Glomerular endothelial cell (primary cell): ENCODE data around the gene CST4. TPM values are rescaled to one million over a fixed set of nuclear protein-coding genes. Genes with fewer than 3 reads are reported as not detected.
"Not testable (repeated sequence)": the region's sequence is repeated elsewhere in the genome, so short reads cannot be mapped to it uniquely, and the experiment has no call there.

Experiments used
- DNase-seq: peaks from one replicate; pipeline ENCODE4 v3.0.0-alpha.2; 2011; ENCODE audit warnings: low read depth, low spot score; ENCODE audit errors: extremely low read depth
- total RNA-seq: library from RNA; depleted of rRNA; stranded (reverse); fragments of >200 nt; gene quantifications from 2 replicates; pipeline ENCODE4 v1.2.3, GENCODE V29; 2015

The CST4 gene
- not detected in 2 replicates for total RNA-seq

- DNase-seq = not testable (repeated sequence)
Observed at GRCh38 chr20:23688684-23689398, at the start of gene CST4. Gene CST4, minus strand, starts transcription at chr20:23689038. Its CDS starts 69 bp downstream, at chr20:23688969.

DNA sequence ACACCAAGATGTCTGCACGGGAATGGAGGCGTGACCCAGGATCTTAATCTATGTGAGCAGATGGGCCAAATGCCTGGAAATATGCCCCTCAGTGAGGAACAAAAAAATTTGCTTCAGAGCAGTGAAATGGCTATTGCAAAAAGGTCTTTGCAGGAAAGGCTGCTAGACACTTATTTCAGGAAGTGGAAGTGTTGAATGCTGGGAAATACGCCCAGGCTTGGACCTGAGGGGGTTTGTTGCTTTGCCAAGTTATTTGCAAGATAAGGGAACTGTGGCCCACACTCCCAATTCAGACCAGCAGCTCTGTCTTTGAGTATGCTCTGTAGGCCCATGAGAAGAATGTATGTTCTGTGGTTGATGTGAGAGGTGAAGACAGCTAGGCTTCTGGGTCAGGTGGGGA lies 46.6 kb upstream of the CST4 start:
- not testable (repeated sequence) for DNase-seq

- DNase-seq = not testable (repeated sequence)
Observed at GRCh38 chr20:23734949-23735348, 46.1 kb upstream of the CST4 start.

GRCh38 chr20:23734440-23734839 lies 45.6 kb upstream of the CST4 start:
- DNase-seq = not testable (repeated sequence)

- DNase-seq = no peak
Observed at GRCh38 chr20:23727016-23727415, 38.2 kb upstream of the CST4 start.

- DNase-seq = no peak
Observed at GRCh38 chr20:23725102-23725501, 36.3 kb upstream of the CST4 start.

DNA sequence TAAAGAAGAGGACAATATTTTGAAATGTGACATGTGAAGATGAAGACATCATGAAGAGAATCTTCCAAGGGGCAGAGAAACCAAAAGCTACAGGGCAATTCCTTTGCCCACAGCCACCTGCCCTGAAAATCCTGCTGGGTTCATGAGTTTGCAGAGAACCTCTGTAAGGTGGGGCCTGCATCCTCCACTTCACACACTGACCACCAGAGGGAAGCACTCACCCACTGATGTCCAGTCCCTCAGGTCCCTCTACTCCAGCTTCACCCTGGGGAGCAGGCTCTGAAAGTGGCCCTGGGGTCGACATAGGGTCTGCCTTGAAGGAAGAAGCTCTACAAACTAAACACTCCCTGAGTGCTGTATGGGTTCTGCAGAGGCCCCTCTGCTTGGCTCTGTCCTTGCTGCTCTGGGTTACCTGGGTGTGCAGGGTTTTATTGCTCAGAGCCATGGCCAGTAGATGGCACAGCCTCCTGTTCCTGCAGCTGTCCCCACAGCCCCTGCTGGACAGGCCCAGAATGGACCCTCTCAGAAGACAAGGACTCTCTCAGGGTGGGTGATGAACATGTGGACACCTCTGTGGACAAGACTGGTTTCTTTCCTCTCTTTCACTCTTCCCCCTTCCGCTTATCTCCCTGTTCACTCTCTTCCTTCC lies 34.9 kb upstream of the CST4 start:
- DNase-seq = not testable (repeated sequence)

DNA sequence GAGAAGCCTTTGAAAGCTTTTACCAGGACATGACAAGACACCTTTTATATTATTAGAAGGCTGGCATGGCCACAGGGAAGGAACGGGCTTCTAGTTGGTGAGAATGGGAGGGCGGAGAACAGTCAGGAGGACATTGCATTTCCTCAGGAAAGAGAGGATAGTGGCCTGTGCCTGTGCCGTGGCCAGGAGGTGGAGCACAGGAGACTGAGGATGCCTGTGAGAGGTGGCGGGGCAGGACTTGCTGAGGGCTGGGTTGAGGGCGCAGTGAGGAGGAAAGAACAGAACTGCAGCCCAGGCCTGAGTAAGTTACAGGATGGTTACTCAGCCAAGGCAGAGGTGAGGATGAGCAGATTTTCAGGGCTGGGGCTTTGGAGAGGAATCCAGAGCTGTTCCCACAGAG lies 34.0 kb upstream of the CST4 start:
- DNase-seq = not testable (repeated sequence)

GRCh38 chr20:23721962-23722361 lies 33.1 kb upstream of the CST4 start:
- DNase-seq = no peak

DNA sequence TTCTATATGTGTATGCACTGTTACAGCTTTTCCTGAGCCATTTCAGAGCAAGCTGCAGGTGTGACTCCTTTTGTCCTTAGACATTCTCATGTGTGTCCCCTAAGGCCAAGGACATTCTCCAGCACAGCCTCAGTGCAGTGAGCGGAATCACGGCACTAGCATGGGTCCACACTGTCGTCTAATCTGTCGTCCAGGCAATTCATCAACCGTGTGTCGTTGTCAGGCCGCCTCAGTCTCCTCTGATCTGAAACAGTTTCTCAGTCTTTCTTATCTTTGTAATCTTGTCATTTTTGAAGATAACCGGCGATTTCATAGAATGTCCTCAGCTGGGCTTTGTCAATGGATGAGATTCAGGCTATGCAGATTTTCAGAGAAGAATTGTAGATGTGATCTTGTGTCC lies 30.5 kb upstream of the CST4 start:
- DNase-seq = not testable (repeated sequence)

DNA sequence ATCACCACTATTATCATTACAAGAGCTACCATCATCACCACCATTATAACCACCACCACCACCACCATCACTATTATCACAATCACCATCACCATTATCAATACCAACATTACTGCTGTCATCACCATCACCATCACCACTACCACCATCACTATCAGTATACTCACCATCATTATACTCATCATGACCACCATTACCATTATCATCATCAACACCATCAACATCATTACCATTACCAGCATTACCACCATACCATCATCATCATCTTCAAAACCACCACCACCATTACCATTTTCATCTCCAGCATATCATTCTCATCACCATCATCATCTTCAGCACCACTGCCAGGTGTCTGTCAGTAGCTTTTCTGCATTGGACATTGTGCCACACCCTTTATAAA lies 22.9 kb upstream of the CST4 start:
- DNase-seq = not testable (repeated sequence)

DNA sequence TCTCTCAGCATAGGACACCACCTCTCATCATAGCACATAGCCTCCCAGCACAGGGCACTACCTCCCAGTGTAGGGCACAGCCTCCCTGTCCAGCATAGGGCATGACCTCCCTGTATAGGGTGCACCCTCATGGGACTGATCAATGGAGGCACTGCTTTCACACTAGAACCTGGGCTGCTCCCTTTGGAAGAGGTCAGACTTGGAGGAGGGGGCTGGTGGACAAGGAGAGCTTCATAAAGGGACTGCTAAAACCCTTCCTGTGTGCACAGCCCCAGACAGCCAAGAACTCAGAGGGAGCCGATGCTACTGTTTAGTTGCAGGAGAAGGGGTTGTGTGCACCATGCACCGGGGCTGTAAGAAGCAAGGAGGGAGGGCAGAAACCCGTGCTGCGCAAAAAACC lies 21.9 kb upstream of the CST4 start:
- no peak for DNase-seq

DNA sequence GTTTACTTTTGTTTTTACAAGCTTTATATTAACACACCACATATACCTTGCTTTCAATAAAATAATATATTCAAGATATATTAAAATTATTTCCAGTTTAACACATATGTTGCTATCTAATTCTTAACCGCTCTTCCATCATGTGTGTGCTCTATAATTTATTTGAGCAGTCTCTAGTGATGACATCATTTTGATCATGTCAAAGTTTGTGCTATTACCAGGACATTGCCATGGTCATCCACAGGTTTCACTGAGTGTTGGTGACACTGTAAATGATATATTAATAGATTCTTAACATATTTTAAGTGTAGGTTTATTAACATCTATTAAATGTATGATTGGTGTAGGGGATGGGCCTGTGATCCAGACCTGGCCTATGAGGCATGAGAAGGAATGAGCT lies 17.1 kb upstream of the CST4 start:
- DNase-seq = no peak

- no peak for DNase-seq
Observed at GRCh38 chr20:23702021-23702420, 13.2 kb upstream of the CST4 start.

- DNase-seq = no peak
Observed at GRCh38 chr20:23700931-23701330, 12.1 kb upstream of the CST4 start.

GRCh38 chr20:23697947-23698346 lies 9.1 kb upstream of the CST4 start:
- no peak for DNase-seq

DNA sequence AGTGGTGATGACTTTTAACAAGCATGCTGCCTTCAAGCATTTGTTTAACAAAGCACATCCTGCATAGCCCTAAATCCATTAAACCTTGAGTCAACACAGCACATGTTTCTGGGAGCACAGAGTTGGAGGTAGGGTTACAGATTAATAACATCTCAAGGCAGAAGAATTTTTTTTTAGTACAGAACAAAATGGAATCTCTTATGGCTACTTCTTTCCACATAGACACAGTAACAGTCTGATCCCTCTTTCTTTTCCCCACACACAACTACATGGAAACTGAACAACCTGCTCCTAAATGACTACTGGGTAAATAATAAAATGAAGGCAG lies 6.2 kb upstream of the CST4 start:
- not testable (repeated sequence) for DNase-seq

GRCh38 chr20:23694178-23695067 lies 5.6 kb upstream of the CST4 start:
- DNase-seq = not testable (repeated sequence)

DNA sequence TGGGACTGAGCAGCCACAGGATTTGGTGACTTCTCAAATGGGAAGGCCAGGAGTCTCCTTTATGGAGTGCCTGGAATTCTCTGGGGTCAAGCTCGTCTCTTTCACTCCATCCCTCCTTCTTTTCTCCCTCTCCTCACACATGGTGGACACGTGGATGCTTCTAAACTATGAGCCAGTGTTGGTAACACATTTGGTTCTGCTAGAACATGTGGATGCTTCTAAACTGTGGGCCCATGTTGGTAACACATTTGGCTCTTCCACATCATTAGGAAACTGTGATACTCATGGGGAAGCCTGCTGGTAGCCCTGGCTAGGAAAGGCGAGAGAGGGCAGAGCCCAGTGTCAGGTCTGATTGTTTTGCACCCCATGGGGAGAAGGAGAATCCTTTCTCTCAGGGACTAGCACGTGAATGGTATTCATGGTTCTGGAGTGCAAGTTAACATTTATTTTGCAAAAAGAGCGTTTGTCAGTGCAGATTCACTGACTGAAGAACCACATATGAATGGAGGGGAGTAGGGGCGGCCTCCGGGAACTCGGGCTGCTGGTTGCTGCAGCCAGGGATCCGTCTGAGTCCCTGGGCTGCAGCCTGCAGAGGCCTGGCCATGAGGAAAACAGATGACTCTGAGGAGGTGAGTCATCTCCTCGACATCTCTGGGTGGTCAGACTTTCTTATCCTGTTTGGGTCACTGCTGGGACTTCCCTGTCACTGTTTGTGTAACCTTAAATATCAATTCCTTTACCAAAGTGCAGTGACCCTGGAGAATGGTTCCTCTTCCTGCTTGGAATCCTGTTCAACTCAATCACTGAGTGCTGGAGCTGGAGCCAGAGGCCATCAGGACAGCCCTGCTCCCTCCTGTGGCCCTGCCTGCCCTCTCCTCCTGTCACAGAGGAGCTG lies 4.1 kb upstream of the CST4 start:
- DNase-seq = not testable (repeated sequence)

DNA sequence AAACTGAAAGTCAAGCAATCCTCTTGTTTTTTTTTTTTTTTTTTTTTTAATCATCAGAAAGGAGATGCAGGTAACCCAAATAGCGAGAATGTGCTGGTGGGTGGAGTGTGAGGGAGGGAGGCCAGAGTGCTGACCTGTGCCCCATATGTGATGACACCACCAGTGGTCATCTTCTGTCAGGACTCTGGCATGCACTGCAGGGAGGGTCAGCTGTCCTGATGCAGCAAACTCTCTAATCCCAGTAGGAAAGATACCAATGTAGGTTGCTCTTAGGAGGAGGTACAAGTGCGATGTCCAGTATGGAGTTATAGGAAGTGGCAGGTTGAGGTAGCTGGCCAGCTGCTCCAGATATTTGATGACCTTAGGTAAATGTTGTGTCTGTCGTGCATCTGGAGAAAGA lies 2.8 kb upstream of the CST4 start:
- no peak for DNase-seq

DNA sequence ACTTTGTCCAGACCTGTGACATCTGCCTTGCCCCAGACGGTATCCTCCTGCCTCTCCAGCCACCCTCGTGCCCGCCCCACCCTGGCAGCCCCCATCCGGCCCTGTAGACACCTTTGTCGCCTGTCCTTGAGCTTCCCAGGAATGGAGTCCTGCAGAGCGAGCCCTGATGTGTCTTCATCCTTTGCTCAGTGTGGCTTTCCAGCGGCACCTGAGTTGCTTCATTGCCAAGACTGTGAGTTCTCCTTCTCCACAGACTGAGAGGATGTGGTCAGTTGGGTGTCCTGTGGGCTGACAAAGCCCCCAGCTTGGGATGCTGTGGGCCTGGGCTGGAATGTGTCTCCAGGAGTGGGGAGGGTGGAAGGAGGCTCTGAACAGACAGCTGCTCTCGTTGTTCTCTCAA lies 1.7 kb upstream of the CST4 start:
- no peak for DNase-seq
